B cell (primary cell): ENCODE data around the gene MRM2. TPM values are rescaled to one million over a fixed set of nuclear protein-coding genes. Genes with fewer than 3 reads are reported as not detected.

Experiments used
- ATAC-seq: fragments of 200-7000 bp; cut with Tn5 transposase; one replicate; pipeline ENCODE4 v1.10.0; 2021; ENCODE audit warnings: low read depth, mild to moderate bottlenecking, moderate number of reproducible peaks, moderate library complexity
- CTCF ChIA-PET: fragments of 350-600 bp; sonication (Branson Sonifier 250); formaldehyde crosslinking; loops from one replicate; lab custom pipeline; 2021; ENCODE audit warnings: antibody characterized with exemption, inconsistent platforms; lab: Charles Lee
- POLR2A ChIA-PET: fragments of 350-600 bp; sonication (Branson Sonifier 250); formaldehyde crosslinking; loops from one replicate; lab custom pipeline; 2021; ENCODE audit warnings: antibody characterized with exemption; lab: Charles Lee
- DNase-seq: peaks from one replicate; pipeline ENCODE4 v3.0.0; 2013
- H2AFZ ChIP-seq: 2 replicates; pipeline ENCODE4 v1.6.1; 2012; ENCODE audit warnings: mild to moderate bottlenecking, low read depth, low read length; ENCODE audit not compliant: insufficient read depth, poor library complexity, severe bottlenecking
- H3K27ac ChIP-seq, 2 donors: 1 replicate in 1 of 2; 2 replicates in 1 of 2; pipeline ENCODE4 v1.5.1; 2012 to 2013; ENCODE audit warnings: low read length in 2 of 2, mild to moderate bottlenecking in 2 of 2, moderate library complexity in 1 of 2
- H3K27me3 ChIP-seq, 4 experiments: fragments of 200-600 bp in 1 of 4; sonication (generic) in 1 of 4; replicated peaks in 1 of 4; 1 replicate in 2 of 4; 2 replicates in 2 of 4; pipeline versions ENCODE4 v1.6.1 to v1.7.0; 2013 to 2016; ENCODE audit warnings: low read length in 3 of 4, mild to moderate bottlenecking in 2 of 4, mixed read lengths in 1 of 4, moderate library complexity in 1 of 4; ENCODE audit not compliant: insufficient read depth in 4 of 4, control insufficient read depth in 3 of 4; ENCODE audit errors: control extremely low read depth in 1 of 4
- H3K36me3 ChIP-seq, 2 experiments: replicated peaks in 1 of 2; 1 replicate in 1 of 2; 2 replicates in 1 of 2; pipeline versions ENCODE4 v1.6.1 to v1.7.1; 2013; ENCODE audit warnings: low read length in 1 of 2; ENCODE audit not compliant: insufficient read depth in 2 of 2, control insufficient read depth in 1 of 2; ENCODE audit errors: control extremely low read depth in 1 of 2, extremely low read depth in 1 of 2
- H3K4me1 ChIP-seq, 2 donors: fragments of 200-600 bp in 1 of 2; sonication (generic) in 1 of 2; 1 replicate in 1 of 2; 2 replicates in 1 of 2; pipeline versions ENCODE4 v1.5.1 to v1.6.1; 2013 to 2017; ENCODE audit warnings: low read length in 2 of 2; ENCODE audit not compliant: control insufficient read depth in 2 of 2, insufficient read depth in 2 of 2
- H3K4me2 ChIP-seq: replicated peaks from 2 replicates; pipeline ENCODE3; 2012; ENCODE audit warnings: mild to moderate bottlenecking, low read depth, low read length; ENCODE audit not compliant: poor library complexity, severe bottlenecking
- H3K4me3 ChIP-seq, 5 experiments: fragments of 200-600 bp in 1 of 5; sonication (generic) in 1 of 5; 1 replicate in 3 of 5; 2 replicates in 2 of 5; pipeline versions ENCODE4 v1.5.1 to v1.7.0; 2011 to 2016; ENCODE audit warnings: low read length in 4 of 5, mild to moderate bottlenecking in 4 of 5, low read depth in 2 of 5, control low read depth in 1 of 5, moderate library complexity in 1 of 5; ENCODE audit not compliant: insufficient read depth in 1 of 5; ENCODE audit errors: control extremely low read depth in 1 of 5, extremely low read depth in 1 of 5
- H3K79me2 ChIP-seq: fragments of 200-600 bp; sonication (generic); one replicate; pipeline ENCODE4 v1.6.0; 2016; ENCODE audit warnings: low read length; ENCODE audit not compliant: control insufficient read depth, insufficient read depth
- H3K9ac ChIP-seq: fragments of 200-600 bp; sonication (generic); 2 replicates; pipeline ENCODE4 v1.6.1; 2017; ENCODE audit warnings: mild to moderate bottlenecking, low read length, moderate library complexity
- H3K9me3 ChIP-seq, 3 donors: one replicate each; pipeline versions ENCODE4 v1.6.1 to v1.7.1; 2013; ENCODE audit warnings: low read length in 2 of 3; ENCODE audit not compliant: control insufficient read depth in 2 of 3, insufficient read depth in 1 of 3; ENCODE audit errors: control extremely low read depth in 1 of 3
- H4K20me1 ChIP-seq: 2 replicates; pipeline ENCODE4 v1.6.0; 2012; ENCODE audit warnings: mild to moderate bottlenecking, low read length; ENCODE audit not compliant: insufficient read depth, control insufficient read depth, poor library complexity, severe bottlenecking
- H3K27ac Mint-ChIP-seq: one replicate; pipeline ENCODE4 v1.8.0; 2021; ENCODE audit warnings: mixed read lengths
- H3K27me3 Mint-ChIP-seq: one replicate; pipeline ENCODE4 v1.8.0; 2021; ENCODE audit warnings: mixed read lengths
- H3K4me1 Mint-ChIP-seq: one replicate; pipeline ENCODE4 v1.8.0; 2021; ENCODE audit warnings: mixed read lengths
- H3K4me3 Mint-ChIP-seq: one replicate; pipeline ENCODE4 v1.8.0; 2021; ENCODE audit warnings: mixed read lengths
- H3K9me3 Mint-ChIP-seq: one replicate; pipeline ENCODE4 v1.8.0; 2022; ENCODE audit warnings: mixed read lengths; ENCODE audit not compliant: insufficient read depth
- EZH2 ChIP-seq: IDR thresholded peaks from 2 replicates; pipeline ENCODE4 v1.6.1; 2012; ENCODE audit warnings: borderline replicate concordance, low read depth, mild to moderate bottlenecking, moderate library complexity, low read length; ENCODE audit not compliant: insufficient read depth, poor library complexity, severe bottlenecking
- WGBS: methylation state at CpG from one replicate; pipeline ENCODE4 v1.1.5; 2013; ENCODE audit warnings: missing lambda C conversion rate; ENCODE audit not compliant: insufficient coverage; 5-methylcytosine and 5-hydroxymethylcytosine counted together
- intact Hi-C: fragments of 100-400 bp; cut with micrococcal nuclease; formaldehyde crosslinking; loops from one replicate; pipeline ENCODE4 v1.10.0; 2022
- polyA plus RNA-seq: library from polyadenylated mRNA; depleted of rRNA; stranded (reverse); fragments of >200 nt; gene quantifications from 2 replicates; pipeline ENCODE4 v1.2.3, GENCODE V29; 2012
- total RNA-seq, 2 donors: library from RNA; stranded (reverse); fragments of 120-200 nt in 1 of 2; gene quantifications; 1 replicate in 1 of 2; 2 replicates in 1 of 2; pipeline versions ENCODE4 v1.2.3 to v1.2.4, GENCODE V29; 2013 to 2022
- TF ChIP-seq, protein P1 (sequence below): fragments of 200-600 bp; IDR thresholded peaks from one replicate; pipeline ENCODE4 v1.8.0; 2022; ENCODE audit warnings: antibody characterized with exemption, mild to moderate bottlenecking

MRM2 gene
- total and polyA plus RNA-seq, 2 donors (not counting 1 experiment from before 2014, with no cell fraction given): 9.2 to 29.0 TPM

DNA sequence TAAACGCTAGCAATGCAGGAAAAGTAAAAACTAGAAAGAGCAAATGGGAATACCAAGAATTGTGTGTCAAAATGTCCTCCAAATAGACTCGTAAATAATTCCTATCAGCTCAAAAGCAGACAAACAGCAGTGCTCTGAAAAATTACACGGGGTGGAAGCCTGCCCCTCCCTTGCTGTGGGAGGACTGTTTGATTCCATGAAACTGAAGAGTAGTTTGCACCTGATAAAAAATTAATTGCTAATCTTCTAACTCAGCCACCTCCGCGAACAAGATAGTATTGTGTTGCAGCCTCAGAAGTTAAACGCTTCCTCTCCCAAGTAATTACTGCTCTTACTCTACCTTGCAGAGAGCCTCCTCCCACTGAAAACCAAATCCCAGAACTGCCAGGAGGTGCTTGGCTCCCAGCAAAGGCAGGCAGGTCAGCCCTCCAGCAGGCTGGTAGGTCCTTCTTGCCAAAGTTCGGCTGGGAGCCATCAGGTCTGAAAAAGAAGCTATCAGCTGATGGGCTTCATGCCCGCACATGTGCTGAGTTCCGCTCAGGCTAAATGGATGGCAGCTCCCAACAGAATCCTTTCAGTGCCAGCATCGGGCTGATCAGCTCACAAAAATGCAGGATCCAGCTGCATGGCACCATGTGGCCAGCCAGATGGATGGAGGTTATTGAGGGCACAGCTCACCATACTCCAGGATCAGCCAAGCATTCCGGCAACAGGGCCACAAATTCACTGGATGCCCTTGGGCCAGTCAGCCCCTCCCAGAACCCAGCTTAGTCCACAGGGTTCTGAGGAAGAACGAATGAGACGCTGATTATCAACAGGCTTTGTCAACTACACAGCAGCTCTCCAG lies 46.4 kb downstream of the MRM2 start:
- peaks cover 2 to 46% of the 10 kb centered on the region in 2 experiments for H3K36me3 ChIP-seq
- WGBS: 100% methylated on average over 10 of the region's 13 CpGs
- H2AFZ ChIP-seq: no peak overlapping the region
- TF ChIP-seq EZH2: no peak
- TF ChIP-seq, protein P1, sequence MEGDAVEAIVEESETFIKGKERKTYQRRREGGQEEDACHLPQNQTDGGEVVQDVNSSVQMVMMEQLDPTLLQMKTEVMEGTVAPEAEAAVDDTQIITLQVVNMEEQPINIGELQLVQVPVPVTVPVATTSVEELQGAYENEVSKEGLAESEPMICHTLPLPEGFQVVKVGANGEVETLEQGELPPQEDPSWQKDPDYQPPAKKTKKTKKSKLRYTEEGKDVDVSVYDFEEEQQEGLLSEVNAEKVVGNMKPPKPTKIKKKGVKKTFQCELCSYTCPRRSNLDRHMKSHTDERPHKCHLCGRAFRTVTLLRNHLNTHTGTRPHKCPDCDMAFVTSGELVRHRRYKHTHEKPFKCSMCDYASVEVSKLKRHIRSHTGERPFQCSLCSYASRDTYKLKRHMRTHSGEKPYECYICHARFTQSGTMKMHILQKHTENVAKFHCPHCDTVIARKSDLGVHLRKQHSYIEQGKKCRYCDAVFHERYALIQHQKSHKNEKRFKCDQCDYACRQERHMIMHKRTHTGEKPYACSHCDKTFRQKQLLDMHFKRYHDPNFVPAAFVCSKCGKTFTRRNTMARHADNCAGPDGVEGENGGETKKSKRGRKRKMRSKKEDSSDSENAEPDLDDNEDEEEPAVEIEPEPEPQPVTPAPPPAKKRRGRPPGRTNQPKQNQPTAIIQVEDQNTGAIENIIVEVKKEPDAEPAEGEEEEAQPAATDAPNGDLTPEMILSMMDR: no peak
- Mint-ChIP-seq H3K4me1 (no peaks in the 10 kb centered on the region), H3K27ac (no peak overlapping the region), H3K27me3 (no peaks in the 10 kb centered on the region), H3K4me3 (no peak overlapping the region), H3K9me3 (no peaks in the 10 kb centered on the region)
- H3K9me3 ChIP-seq: peaks cover 0 to 16% (median 6%) of the 10 kb centered on the region in 3 donors
- ATAC-seq: no peak
- POLR2A ChIA-PET: no interaction called here
- H3K27ac ChIP-seq: no peak overlapping the region
- H3K4me2 ChIP-seq: no peak overlapping the region
- H3K9ac ChIP-seq: no peak overlapping the region
- H4K20me1 ChIP-seq: no peaks in the 10 kb centered on the region
- intact Hi-C loops: no loop called here
- no peaks in the 10 kb centered on the region for H3K4me1 ChIP-seq
- H3K79me2 ChIP-seq: peaks cover 28% of the 10 kb centered on the region
- CTCF ChIA-PET: interaction anchor here (0.6 to 1.2 kb wide), 4 partner anchors 10 to 614 kb away, joined by 3 read pairs; no protein-coding TSS in a partner anchor
- no peaks in the 10 kb centered on the region for H3K27me3 ChIP-seq
- H3K4me3 ChIP-seq: no peak overlapping the region
- no peak for DNase-seq
